GM18909 (cell line): ENCODE results near the gene TECTB.

ENCODE experiments used
- ATAC-seq: cut with Tn5 transposase; IDR thresholded peaks from one replicate; pipeline ENCODE4 v1.9.1; 2021; ENCODE audit warnings: mild to moderate bottlenecking; ENCODE audit not compliant: unreplicated experiment, poor library complexity

Gene TECTB

DNA sequence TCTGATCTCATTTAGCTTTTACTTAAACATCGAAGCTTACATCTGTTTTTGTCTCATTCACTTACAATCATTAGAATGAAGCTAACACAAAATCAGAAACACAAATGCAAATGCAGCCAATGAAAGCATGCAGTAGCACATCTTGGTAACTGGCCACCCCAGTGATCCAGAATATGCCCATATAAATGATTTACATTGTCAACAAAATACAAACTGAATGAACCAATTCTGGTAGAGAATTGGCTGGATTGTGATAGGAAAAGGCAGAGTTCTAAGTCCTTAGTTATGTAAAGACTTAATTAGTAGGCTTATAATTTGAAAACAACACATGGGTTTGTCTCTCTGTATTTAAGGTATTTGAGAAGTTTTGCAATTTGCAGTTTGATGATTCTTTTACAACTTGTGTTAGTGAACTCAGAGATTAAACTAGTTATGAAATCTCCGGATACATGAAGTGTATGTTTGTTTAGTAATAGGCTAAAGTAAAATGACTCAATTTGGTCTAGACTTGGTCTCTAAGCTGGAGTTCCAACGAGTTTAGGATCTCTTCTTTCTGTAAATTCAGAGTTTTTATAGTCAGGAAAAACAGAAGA, 21.2 kb downstream of the TECTB start:
- ATAC-seq, result no peak

DNA sequence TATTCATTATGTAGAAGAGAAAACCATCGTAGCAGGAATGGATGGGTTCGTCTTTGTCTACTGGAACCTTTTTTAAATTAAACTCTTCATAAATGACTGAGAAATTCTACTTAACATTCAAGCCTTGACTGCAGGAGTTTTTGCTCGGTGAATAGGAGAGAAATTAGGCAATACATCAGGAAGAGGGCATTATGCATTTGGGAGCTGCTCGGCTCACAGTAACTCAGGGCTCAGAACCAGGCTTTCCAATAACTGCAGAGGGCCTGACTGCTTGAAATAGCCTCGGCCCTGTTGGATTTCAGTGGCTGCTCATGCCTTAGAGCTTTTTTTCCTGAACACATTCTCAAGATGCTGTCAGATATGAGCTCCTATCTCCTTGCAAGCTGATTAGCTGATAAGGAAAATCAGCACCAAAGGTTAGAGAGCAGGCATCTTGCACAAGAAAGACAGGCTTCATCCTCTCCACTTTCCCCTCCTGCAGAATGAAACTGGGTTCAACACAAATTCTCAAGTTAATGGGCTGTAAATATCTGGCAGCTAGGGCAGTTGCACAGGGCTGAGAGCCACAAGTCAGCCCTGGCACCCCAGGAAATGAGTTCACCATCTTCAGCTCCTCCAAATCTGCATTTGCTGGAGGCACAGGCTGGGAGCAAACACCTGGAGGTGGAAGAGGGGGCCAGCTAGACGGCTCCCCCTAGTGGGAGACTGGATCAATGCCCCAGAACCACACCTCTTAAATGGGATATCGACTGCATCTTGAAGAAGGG, 24.3 kb downstream of the TECTB start:
- peak; percentile 68 for ATAC-seq

GRCh38 chr10:112308125-112308502, 24.9 kb downstream of the TECTB start:
- no peak for ATAC-seq

GRCh38 chr10:112311481-112311880, 28.3 kb downstream of the TECTB start:
- no peak for ATAC-seq

- no peak for ATAC-seq
Observed at GRCh38 chr10:112313234-112313633, 30.0 kb downstream of the TECTB start.

DNA sequence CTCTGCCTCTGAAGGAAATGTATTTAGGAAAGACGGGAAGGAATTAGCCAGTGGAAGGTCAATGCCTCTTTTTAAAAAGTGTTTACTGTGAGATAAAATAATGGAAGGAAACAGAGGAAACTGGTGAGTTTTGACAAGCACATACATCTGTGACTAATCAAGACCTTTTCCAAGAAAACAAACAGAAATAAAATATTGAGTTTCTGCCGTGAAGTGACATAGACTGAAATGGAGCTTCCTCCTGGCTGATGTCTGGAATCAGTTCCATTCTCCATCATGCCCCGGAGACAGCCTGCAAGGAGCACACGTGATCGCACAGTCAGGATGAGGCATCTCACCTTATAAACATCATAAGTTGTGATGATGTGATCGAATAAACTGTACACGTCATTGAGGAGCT, 30.7 kb downstream of the TECTB start:
- ATAC-seq, result no peak

DNA sequence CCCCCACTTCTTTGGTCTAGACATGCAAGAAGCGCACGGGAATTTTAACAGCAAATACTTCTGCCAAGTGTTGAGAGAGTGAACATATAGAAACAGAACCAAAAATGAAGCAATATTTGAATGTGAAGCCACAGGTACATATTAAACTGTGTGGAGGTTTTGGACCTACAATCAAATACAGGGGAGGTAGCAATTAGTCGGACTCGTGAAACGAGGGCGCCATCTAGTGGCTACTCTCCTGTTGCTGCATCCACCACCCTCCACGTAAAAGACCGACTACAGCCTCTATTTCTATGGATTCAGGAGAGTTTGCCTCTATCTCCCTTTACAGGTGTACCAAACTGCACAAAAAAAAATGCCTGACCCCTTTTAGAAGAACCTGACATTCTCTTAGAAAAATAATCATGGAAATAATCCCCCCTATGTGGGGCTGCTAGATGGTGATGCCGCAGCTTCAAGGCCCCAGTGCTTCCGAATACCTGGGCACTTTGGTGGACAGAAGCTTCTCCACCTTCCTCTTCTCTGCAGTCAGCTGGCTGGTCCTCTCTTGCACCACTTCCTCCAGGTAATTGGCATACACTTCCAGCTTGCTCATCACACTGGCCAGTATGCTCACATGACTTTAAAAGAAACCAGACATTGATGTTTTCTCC, 31.7 kb downstream of the TECTB start:
- ATAC-seq, result peak; percentile 85

DNA sequence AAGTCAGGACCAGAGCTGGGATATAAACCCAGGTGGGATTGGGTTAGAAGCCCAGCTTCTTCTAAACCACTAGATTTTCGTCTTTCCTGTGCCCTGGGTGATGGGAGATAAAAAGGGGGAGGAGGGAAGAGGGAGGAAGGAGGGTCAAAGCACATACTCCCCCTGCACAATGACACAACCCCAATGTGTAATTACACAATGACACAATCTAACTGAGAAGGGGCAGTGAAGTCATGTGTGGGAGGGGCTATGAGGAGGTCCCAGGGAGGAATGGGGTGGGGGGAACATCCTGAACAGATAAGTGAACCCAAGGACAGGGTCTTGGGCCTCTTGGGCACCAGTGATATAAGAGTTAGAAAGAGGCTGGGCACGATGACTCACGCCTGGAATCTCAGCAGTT, 44.5 kb downstream of the TECTB start:
- ATAC-seq, result no peak

GRCh38 chr10:112330162-112330561, 47.0 kb downstream of the TECTB start:
- ATAC-seq, result no peak

GRCh38 chr10:112330607-112331160, 47.5 kb downstream of the TECTB start:
- no peak for ATAC-seq

DNA sequence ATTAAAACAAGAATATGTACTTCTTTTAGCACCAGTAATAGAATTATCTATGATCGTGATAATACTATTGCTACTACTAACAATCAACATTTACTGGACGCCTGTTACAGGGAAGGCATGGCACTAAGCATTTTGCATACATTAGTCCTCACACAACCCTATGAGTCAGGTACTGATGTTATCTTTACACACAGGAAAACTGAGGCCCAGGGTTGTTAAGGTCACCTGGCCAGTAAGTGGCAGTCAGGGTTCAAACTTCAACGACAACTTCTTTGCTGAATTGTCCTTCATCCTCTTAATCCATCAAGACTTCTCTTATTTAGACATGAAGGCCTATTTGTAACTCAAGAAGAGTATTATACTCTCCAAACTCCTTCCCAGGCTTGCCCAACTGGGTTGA, 48.8 kb downstream of the TECTB start:
- no peak for ATAC-seq

DNA sequence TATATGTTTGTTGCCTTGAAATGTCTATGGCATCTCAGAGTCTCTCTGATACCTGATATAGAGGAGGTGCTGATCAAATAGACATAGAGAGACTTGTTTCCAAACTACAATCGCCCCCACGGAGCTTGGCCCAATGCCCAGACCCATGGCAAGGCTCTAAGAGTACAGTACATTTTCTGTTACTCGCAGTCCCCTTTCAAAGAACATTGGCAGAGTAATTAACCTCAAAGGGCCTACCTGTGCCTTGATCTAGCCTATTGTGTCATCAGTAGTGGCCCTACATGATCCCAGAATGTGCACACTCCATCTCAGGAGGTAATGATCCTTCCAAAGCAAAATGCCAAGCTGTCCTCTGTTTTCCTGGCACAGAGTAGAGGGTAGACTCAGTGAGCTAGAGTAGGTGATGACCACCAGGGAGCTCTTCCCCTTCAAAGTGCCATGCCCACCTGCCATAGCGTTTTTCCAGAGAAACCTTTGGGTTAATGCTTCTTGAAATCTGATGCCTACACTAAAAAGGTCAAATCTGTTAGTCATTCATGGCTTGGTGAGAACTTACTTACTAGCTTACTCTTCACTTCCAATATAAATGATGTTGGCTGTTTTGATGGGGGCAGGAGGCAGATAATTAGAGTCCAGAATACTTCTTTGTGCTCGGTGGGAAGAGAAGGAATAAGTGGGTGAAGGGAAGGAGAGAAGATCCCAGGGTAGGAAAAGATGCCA, 49.5 kb downstream of the TECTB start:
- ATAC-seq, result no peak

DNA sequence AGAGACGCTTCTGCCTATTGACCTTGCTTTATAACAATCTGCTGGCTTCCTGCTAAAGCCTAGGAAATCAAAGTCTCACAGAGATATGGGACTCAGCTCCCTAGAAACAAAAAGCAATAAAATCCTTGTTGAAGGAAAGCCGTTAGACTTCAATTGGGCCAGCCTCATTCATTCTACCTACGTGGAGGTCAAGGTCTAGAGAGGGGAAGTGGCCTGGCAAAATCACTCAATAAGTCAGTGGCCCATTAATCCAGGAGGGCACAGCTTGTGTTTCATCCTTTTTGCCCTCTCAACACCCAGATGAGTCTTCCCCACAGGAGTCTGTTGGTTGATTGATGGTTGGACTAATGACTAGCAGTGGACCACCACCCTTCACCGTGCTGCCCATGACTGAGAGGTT, 50.3 kb downstream of the TECTB start:
- ATAC-seq, result no peak

- no peak for ATAC-seq
Observed at GRCh38 chr10:112335111-112335867, 52.1 kb downstream of the TECTB start.

- no peak for ATAC-seq
Observed at GRCh38 chr10:112335868-112336265, 52.7 kb downstream of the TECTB start.

DNA sequence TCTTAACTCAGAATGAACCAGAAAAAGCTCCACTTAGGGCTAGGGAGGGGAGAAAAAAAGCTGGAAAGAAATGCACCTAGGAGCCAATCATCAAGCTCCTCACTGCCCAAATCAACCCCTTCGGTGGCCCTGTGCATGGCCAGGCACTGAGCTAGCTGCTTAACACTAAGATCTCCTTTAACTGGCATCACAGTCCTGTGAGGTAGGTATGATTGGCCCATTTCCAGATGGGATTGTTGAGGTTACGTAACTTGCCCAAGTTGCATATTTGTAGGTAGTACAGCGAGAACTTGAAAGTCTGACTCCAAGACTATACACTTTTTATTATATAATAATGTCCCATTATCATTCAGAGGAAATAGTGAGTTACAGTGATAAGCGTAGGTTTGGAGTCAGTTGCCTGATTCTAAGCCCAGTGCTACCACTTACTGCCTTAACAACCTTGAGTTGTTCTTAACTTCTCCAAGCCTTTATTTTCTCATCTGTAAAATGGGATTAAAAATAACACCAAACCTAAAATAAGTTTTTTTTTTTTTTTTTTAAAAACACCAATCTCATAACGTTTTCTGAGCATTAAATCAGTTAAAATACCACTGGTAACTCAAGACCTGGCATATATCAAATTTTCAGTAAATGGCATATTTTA, 53.5 kb downstream of the TECTB start:
- ATAC-seq, result no peak

GRCh38 chr10:112338957-112339356, 55.8 kb downstream of the TECTB start:
- ATAC-seq, result no peak

- no peak for ATAC-seq
Observed at GRCh38 chr10:112340601-112341000, 57.4 kb downstream of the TECTB start.

- ATAC-seq, result no peak
Observed at GRCh38 chr10:112343056-112343806, 60.0 kb downstream of the TECTB start.
